ENCODE measurements around the gene MTCL1. TPM values are rescaled to one million over a fixed set of nuclear protein-coding genes. Genes with fewer than 3 reads are reported as not detected.

MTCL1 gene
- polyA plus RNA-seq, 2 donors: 4.4 to 6.5 TPM

DNA sequence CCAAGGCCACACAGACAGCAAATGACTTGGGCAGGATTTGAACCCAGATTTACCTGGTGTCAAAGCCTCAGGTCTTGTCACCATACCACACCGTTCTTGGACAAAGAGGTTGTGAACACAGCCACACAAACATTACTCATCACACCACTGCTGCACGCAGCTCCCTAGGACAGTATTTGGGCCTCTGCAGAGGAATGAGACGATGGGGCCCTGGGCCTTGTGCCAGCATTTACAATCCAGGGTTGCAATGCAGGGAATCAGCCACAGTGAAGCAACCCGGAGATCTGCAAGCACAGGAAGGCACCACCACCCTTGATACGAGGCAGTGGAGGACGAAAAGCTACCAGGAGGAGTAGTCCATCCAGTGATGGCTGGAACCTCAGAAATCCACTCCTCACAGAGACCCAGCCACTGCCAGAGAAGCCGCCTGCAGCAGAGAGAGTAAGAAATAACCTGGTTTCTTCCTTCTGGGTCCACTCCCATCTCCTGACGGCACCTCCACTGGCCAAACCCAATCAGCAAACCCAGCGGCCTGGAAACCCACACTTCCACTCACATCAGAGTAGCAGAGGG lies 3.7 kb upstream of the MTCL1 start:
- Histone ChIP-seq H3K9me3 (ENCODE audit: control insufficient read depth in 2 of 2, insufficient read depth in 1 of 2, low read depth in 1 of 2, low read length in 1 of 2) (no peaks in the 10 kb centered on the region), H3K27ac (ENCODE audit: low read depth in 2 of 2, low read length in 1 of 2) (no peak overlapping the region), H3K27me3 (ENCODE audit: control insufficient read depth in 1 of 2, insufficient read depth in 2 of 2, low read length in 2 of 2) (peaks cover 0 to 2% of the 10 kb centered on the region in 2 donors), H3K36me3 (ENCODE audit: control insufficient read depth in 2 of 2, insufficient read depth in 2 of 2, low read length in 1 of 2) (no peaks in the 10 kb centered on the region), H3K4me3 (ENCODE audit: low read depth in 1 of 2, low read length in 2 of 2) (no peak overlapping the region), H3K4me1 (ENCODE audit: control insufficient read depth in 2 of 2, insufficient read depth in 2 of 2, low read length in 1 of 2) (peaks cover 3 to 7% of the 10 kb centered on the region in 2 donors)
- 63 to 64% methylated on average over 9 of the region's 9 CpGs for WGBS, 2 donors

DNA sequence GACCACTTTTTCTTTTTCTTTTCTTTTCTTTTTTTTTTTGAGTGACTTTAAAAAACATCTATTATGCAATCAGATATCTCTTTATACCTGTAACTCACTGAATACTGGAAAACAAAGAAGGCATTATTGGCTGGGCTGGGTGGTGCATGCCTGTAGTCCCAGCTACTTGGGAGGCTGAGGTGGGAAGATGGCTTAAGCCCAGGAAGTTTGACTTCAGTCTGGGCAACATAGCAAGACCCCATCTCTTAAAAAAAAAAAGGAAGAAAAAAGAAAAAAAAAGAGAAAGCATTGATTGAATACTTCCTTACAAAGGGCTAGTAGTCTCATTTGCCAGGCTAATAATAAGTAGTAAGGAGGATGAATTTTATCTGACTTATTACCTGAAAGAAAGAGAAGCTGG lies 2.7 kb upstream of the MTCL1 start:
- Histone ChIP-seq H3K9me3 (ENCODE audit: control insufficient read depth in 2 of 2, insufficient read depth in 1 of 2, low read depth in 1 of 2, low read length in 1 of 2) (no peaks in the 10 kb centered on the region), H3K4me3 (ENCODE audit: low read depth in 1 of 2, low read length in 2 of 2) (no peak overlapping the region), H3K27ac (ENCODE audit: low read depth in 2 of 2, low read length in 1 of 2) (no peak overlapping the region), H3K27me3 (ENCODE audit: control insufficient read depth in 1 of 2, insufficient read depth in 2 of 2, low read length in 2 of 2) (peaks cover 0 to 2% of the 10 kb centered on the region in 2 donors), H3K36me3 (ENCODE audit: control insufficient read depth in 2 of 2, insufficient read depth in 2 of 2, low read length in 1 of 2) (no peaks in the 10 kb centered on the region), H3K4me1 (ENCODE audit: control insufficient read depth in 2 of 2, insufficient read depth in 2 of 2, low read length in 1 of 2) (peaks cover 3 to 13% of the 10 kb centered on the region in 2 donors)

DNA sequence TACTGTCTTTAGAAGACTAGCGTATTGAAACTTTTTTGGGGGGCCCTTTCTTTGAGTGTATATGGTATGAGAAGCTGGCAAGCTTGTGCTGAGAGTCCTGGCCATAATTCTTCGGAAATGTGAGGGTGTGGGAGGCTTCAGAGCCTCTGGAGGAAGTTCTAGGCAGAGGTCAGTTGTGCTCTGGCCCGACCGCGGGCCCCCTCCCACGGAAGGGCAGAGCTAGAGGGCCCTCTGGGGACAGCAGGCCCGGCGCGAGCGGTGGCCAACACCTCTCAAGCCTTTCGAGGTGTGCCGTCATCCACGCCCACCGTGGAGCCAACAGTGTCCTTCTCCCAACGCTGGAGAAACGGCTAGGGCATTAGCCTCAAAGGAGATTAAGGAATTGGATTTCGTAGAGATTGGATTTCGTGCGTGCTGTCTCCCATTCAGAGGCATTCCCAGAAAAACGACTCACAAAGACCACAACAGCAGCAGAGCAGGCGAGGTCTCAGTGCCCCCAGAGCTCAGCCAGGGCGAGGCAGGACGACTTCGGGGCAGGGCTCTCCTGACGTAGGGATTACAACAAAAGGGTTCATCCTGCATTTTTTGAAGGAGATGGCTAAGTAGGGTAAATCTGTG lies 2.2 kb upstream of the MTCL1 start:
- no peaks in the 10 kb centered on the region for H3K9me3 ChIP-seq (ENCODE audit: control insufficient read depth in 2 of 2, insufficient read depth in 1 of 2, low read depth in 1 of 2, low read length in 1 of 2)
- no peak overlapping the region for H3K4me3 ChIP-seq (ENCODE audit: low read depth in 1 of 2, low read length in 2 of 2)
- H3K36me3 ChIP-seq (ENCODE audit: control insufficient read depth in 2 of 2, insufficient read depth in 2 of 2, low read length in 1 of 2): no peaks in the 10 kb centered on the region
- WGBS, 2 donors: 65 to 67% methylated on average over 25 of the region's 25 CpGs
- peaks cover 0 to 2% of the 10 kb centered on the region in 2 donors for H3K27me3 ChIP-seq (ENCODE audit: control insufficient read depth in 1 of 2, insufficient read depth in 2 of 2, low read length in 2 of 2)
- peaks cover 3 to 13% of the 10 kb centered on the region in 2 donors for H3K4me1 ChIP-seq (ENCODE audit: control insufficient read depth in 2 of 2, insufficient read depth in 2 of 2, low read length in 1 of 2)
- H3K27ac ChIP-seq (ENCODE audit: low read depth in 2 of 2, low read length in 1 of 2): peak overlapping the region in 1 of 2 donors; percentile 27

DNA sequence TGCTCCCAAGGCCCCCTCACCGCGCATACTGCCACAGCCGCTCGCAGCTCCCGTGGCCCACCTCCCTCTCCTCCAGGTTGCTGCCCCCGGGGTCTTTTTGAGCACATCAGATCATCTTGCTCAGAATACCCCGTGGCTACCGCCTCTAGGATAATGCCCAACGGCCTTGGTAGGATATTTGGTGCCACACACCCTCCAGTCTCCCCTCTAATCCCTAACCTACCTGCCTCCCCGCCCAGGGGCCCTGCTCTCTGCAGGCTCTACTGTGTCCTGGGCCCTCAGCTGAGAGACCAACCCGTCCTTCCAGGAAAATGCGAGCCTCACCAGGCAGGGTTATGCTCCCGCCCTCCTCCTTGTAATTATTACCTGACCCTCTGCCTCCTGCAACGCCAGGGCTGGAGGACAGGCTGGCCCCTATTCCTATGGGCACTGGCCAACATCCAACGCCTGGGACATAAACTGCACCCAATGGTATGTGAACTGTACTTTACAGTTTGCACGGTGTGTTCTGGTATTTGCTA lies 1.5 kb upstream of the MTCL1 start:
- 54 to 62% methylated on average over 16 of the region's 16 CpGs for WGBS, 2 donors
- H3K9me3 ChIP-seq (ENCODE audit: control insufficient read depth in 2 of 2, insufficient read depth in 1 of 2, low read depth in 1 of 2, low read length in 1 of 2): no peaks in the 10 kb centered on the region
- H3K27ac ChIP-seq (ENCODE audit: low read depth in 2 of 2, low read length in 1 of 2): peak overlapping the region; percentile 87 to 95
- peaks cover 0 to 2% of the 10 kb centered on the region in 2 donors for H3K27me3 ChIP-seq (ENCODE audit: control insufficient read depth in 1 of 2, insufficient read depth in 2 of 2, low read length in 2 of 2)
- peak overlapping the region in 1 of 2 donors; percentile 63 for H3K4me3 ChIP-seq (ENCODE audit: low read depth in 1 of 2, low read length in 2 of 2)
- peaks cover 3 to 13% of the 10 kb centered on the region in 2 donors for H3K4me1 ChIP-seq (ENCODE audit: control insufficient read depth in 2 of 2, insufficient read depth in 2 of 2, low read length in 1 of 2)
- no peaks in the 10 kb centered on the region for H3K36me3 ChIP-seq (ENCODE audit: control insufficient read depth in 2 of 2, insufficient read depth in 2 of 2, low read length in 1 of 2)

DNA sequence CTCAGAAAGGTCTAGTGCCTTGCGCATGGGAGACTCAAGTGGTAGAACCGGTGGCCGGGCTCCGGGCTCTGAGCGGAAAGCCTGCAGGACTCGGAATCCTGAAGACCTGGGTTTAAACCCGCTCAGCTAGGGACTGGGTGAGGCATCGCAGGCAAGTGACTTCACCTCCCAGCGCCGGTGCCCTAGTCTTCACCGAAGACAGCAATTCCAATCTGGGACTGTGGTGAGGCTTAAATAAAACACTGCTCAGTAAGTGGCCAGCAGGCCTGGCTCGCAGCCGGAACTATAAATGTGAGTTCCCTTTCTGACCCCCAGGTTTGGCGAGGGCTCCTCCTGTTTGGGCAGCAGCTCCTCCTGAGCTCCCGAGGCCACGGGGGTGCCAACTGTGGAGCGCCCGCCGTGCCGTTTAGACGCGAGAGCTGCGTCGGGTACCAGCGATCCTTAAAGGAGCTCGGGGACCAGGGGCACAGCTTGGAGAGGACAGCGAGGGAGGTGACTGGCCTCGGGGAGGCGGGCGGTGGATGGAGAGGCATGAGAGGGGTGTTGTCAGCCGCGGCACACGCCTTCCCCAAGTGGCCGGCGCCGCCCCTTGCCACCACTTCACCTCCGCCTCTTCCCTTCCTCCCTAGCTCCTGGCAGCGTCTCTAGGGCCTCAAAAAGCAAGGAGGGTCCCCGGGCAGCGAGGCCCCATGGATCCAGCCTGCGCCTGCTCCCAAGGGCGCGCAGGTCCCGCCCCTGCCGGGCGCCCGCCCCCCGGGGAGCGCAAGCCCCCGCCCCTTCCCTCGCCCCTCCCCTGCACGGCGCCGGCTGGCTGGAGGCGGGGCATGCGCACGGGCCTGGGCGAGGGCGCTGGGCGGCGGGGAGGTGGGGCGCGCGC lies 757 bp upstream of the MTCL1 start:
- Histone ChIP-seq H3K27me3 (ENCODE audit: control insufficient read depth in 1 of 2, insufficient read depth in 2 of 2, low read length in 2 of 2) (peaks cover 0 to 2% of the 10 kb centered on the region in 2 donors), H3K9me3 (ENCODE audit: control insufficient read depth in 2 of 2, insufficient read depth in 1 of 2, low read depth in 1 of 2, low read length in 1 of 2) (no peaks in the 10 kb centered on the region), H3K36me3 (ENCODE audit: control insufficient read depth in 2 of 2, insufficient read depth in 2 of 2, low read length in 1 of 2) (no peaks in the 10 kb centered on the region), H3K4me1 (ENCODE audit: control insufficient read depth in 2 of 2, insufficient read depth in 2 of 2, low read length in 1 of 2) (peaks cover 3 to 13% of the 10 kb centered on the region in 2 donors), H3K4me3 (ENCODE audit: low read depth in 1 of 2, low read length in 2 of 2) (peak overlapping the region; percentile 63 to 68), H3K27ac (ENCODE audit: low read depth in 2 of 2, low read length in 1 of 2) (peak overlapping the region; percentile 87 to 95)
- WGBS, 2 donors: 1 to 2% methylated on average over 63 to 64 of the region's 64 CpGs

DNA sequence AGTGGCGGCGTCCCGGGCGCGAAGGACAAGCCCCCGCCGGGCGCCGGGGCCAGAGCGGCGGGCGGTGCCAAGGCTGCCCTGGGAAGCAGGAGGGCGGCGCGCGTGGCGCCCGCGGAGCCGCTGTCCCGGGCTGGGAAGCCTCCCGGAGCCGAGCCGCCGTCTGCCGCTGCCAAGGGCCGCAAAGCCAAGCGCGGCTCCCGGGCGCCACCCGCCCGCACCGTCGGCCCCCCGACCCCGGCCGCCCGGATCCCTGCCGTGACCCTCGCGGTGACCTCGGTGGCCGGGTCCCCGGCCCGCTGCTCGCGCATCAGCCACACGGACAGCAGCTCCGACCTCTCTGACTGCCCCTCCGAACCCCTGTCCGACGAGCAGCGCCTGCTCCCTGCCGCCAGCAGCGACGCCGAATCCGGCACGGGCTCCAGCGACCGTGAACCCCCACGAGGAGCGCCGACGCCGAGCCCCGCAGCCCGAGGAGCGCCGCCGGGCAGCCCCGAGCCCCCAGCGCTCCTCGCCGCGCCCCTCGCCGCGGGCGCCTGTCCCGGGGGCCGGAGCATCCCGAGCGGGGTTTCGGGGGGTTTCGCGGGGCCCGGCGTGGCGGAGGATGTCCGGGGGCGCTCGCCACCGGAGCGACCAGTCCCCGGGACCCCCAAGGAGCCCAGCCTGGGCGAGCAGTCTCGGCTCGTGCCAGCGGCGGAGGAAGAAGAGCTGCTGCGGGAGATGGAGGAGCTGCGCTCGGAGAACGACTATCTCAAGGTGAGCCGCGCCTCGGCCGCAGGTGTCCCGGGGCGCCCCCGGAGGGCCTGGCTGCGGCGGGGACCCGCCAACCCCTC lies 820 bp downstream of the MTCL1 start:
- peaks cover 3 to 13% of the 10 kb centered on the region in 2 donors for H3K4me1 ChIP-seq (ENCODE audit: control insufficient read depth in 2 of 2, insufficient read depth in 2 of 2, low read length in 1 of 2)
- no peaks in the 10 kb centered on the region for H3K9me3 ChIP-seq (ENCODE audit: control insufficient read depth in 2 of 2, insufficient read depth in 1 of 2, low read depth in 1 of 2, low read length in 1 of 2)
- H3K27ac ChIP-seq (ENCODE audit: low read depth in 2 of 2, low read length in 1 of 2): peak overlapping the region; percentile 87 to 95
- WGBS, 2 donors: 1% methylated on average over 73 to 116 of the region's 116 CpGs
- peak overlapping the region; percentile 63 to 68 for H3K4me3 ChIP-seq (ENCODE audit: low read depth in 1 of 2, low read length in 2 of 2)
- no peaks in the 10 kb centered on the region for H3K36me3 ChIP-seq (ENCODE audit: control insufficient read depth in 2 of 2, insufficient read depth in 2 of 2, low read length in 1 of 2)
- peaks cover 0 to 2% of the 10 kb centered on the region in 2 donors for H3K27me3 ChIP-seq (ENCODE audit: control insufficient read depth in 1 of 2, insufficient read depth in 2 of 2, low read length in 2 of 2)

DNA sequence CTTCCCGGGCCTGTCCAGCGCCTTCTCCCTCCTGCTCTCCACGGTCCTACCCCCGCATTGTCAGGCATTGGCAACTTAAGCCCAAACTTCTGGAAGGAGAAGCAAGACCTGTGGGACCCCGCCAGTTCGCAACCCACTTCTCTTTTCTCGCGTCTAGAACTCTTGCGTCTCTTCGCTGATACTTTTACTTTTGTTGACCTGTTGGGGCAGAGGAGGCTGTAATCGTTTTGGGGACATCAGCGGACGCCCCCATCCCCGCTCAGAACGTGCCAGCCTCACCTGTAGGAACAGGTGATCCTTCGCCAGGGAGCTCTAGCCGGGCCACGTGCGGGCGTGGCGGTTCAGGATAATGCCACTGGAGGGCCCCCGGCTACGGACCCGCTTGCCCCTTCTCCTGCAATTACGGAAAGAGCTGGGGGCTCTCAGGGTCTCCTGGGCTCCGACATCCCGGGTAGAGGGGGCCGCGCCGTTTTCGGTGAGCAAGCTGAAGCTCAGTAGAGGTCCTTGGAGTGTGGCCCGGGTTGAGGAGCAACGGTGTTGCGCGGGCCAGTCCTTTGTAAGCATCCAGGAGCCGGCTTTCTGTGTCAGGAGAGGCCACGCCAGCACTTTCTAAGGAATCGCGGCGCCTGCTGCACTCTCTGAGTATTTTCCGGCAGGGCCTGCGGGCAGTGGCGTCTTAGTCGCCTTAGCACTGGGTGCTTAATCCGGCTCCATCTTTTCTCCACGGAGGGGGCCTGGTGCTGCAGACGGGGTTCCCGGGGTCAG lies 1.6 kb downstream of the MTCL1 start:
- no peaks in the 10 kb centered on the region for H3K36me3 ChIP-seq (ENCODE audit: control insufficient read depth in 2 of 2, insufficient read depth in 2 of 2, low read length in 1 of 2)
- 4 to 6% methylated on average over 48 of the region's 48 CpGs for WGBS, 2 donors
- peaks cover 0 to 2% of the 10 kb centered on the region in 2 donors for H3K27me3 ChIP-seq (ENCODE audit: control insufficient read depth in 1 of 2, insufficient read depth in 2 of 2, low read length in 2 of 2)

DNA sequence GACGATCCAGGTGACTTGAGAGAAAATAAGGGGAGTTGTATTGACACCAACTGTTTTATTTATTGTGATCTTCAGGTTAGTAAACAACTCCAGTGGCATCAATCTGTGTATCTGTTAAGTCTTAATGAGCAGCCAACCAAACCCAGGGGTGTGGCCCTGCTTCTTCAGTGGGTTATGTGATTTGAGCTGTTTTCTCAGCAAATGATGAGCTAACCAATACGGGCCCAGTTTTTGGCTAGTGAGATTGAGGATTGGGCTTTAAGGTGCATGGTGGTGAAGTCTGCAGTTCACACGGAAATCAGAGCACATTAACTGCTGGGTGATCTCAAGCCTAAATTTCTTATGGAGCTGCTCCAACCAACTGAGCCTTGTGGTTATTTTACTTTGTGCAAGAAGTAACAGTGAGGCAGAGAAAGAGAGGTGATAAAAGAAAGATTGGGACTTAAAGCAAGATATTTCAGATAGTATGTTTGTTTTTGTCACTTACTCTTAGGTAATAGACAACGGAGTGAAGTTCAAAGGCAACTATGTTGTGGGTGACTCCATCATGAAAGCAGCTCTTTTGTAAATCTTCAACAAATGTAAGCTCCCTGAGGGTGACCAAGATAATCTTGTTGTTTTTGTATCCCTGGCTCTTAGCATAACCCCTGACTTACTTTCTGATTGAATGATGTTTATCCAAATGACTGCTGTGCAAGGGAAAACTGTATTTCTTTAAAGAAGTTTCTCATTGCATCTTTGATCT lies 2.4 kb downstream of the MTCL1 start:
- H3K9me3 ChIP-seq (ENCODE audit: control insufficient read depth in 2 of 2, insufficient read depth in 1 of 2, low read depth in 1 of 2, low read length in 1 of 2): no peaks in the 10 kb centered on the region
- 42% methylated on average over 4 of the region's 4 CpGs for WGBS, 2 donors
- peak overlapping the region in 1 of 2 donors; percentile 95 for H3K27ac ChIP-seq (ENCODE audit: low read depth in 2 of 2, low read length in 1 of 2)
- H3K27me3 ChIP-seq (ENCODE audit: control insufficient read depth in 1 of 2, insufficient read depth in 2 of 2, low read length in 2 of 2): peaks cover 0 to 2% of the 10 kb centered on the region in 2 donors
- no peaks in the 10 kb centered on the region for H3K36me3 ChIP-seq (ENCODE audit: control insufficient read depth in 2 of 2, insufficient read depth in 2 of 2, low read length in 1 of 2)
- peaks cover 3 to 13% of the 10 kb centered on the region in 2 donors for H3K4me1 ChIP-seq (ENCODE audit: control insufficient read depth in 2 of 2, insufficient read depth in 2 of 2, low read length in 1 of 2)
- peak overlapping the region; percentile 63 to 68 for H3K4me3 ChIP-seq (ENCODE audit: low read depth in 1 of 2, low read length in 2 of 2)

More for the DNA sequence above, 1.6 kb downstream of the MTCL1 start:
- Histone ChIP-seq H3K9me3 (ENCODE audit: control insufficient read depth in 2 of 2, insufficient read depth in 1 of 2, low read depth in 1 of 2, low read length in 1 of 2) (no peaks in the 10 kb centered on the region), H3K4me3 (ENCODE audit: low read depth in 1 of 2, low read length in 2 of 2) (peak overlapping the region; percentile 63 to 68), H3K4me1 (ENCODE audit: control insufficient read depth in 2 of 2, insufficient read depth in 2 of 2, low read length in 1 of 2) (peaks cover 3 to 13% of the 10 kb centered on the region in 2 donors), H3K27ac (ENCODE audit: low read depth in 2 of 2, low read length in 1 of 2) (peak overlapping the region; percentile 87 to 95)

Data from esophagus (tissue), 2 donors.